IMR-90 (cell line): ENCODE results near the gene GMPPA. TPM values are rescaled to one million over a fixed set of nuclear protein-coding genes. Genes with fewer than 3 reads are reported as not detected.

Experiments
- ATAC-seq: fragments of 200-7000 bp; cut with Tn5 transposase; 2 replicates; pipeline ENCODE4 v1.9.1; 2020; ENCODE audit warnings: low read depth, mild to moderate bottlenecking, moderate library complexity
- BruUV-seq: library from RNA; stranded (reverse); fragments of 400-500 nt; replicated peaks from 2 replicates; lab custom pipeline; 2021; lab: Mats Ljungman, UMichigan
- CTCF ChIA-PET: fragments of 300-600 bp; formaldehyde crosslinking; extraction: SDS; loops from one replicate; lab custom pipeline; 2021; ENCODE audit warnings: antibody characterized with exemption; lab: Yijun Ruan, JAX
- POLR2A ChIA-PET: fragments of 300-600 bp; sonication (Branson Sonifier 250); formaldehyde crosslinking; loops from one replicate; lab custom pipeline; 2022; ENCODE audit warnings: antibody characterized with exemption; ENCODE audit not compliant: unreplicated experiment; lab: Charles Lee
- DNase-seq: peaks from one replicate; pipeline ENCODE4 v3.0.0; 2013
- H2AFZ ChIP-seq: replicated peaks from 2 replicates; pipeline ENCODE3; 2013; ENCODE audit warnings: low read length, mild to moderate bottlenecking; ENCODE audit not compliant: poor library complexity
- H2AK5ac ChIP-seq: 2 replicates; pipeline ENCODE4 v1.6.1; 2013; ENCODE audit warnings: low read depth, low read length, inconsistent platforms
- H2AK9ac ChIP-seq: replicated peaks from 2 replicates; pipeline ENCODE3; 2013; ENCODE audit warnings: mild to moderate bottlenecking, low read depth, low read length, moderate library complexity; ENCODE audit not compliant: poor library complexity
- H2BK120ac ChIP-seq: 2 replicates; pipeline ENCODE4 v1.6.1; 2013; ENCODE audit warnings: low read depth, low read length, inconsistent platforms
- H2BK15ac ChIP-seq: 3 replicates; pipeline ENCODE4 v1.6.1; 2013; ENCODE audit warnings: low read depth, low read length, inconsistent platforms
- H2BK20ac ChIP-seq: 2 replicates; pipeline ENCODE4 v1.6.1; 2013; ENCODE audit warnings: low read depth, mild to moderate bottlenecking, inconsistent platforms, low read length, moderate library complexity
- H2BK5ac ChIP-seq: 2 replicates; pipeline ENCODE4 v1.6.1; 2013; ENCODE audit warnings: mild to moderate bottlenecking, low read depth, low read length, inconsistent platforms; ENCODE audit not compliant: poor library complexity, severe bottlenecking
- H3K14ac ChIP-seq: replicated peaks from 2 replicates; pipeline ENCODE4 v1.6.1; 2013; ENCODE audit warnings: low read depth, low read length, inconsistent platforms
- H3K18ac ChIP-seq: 2 replicates; pipeline ENCODE4 v1.6.1; 2013; ENCODE audit warnings: low read depth, low read length, control low read depth
- H3K23ac ChIP-seq: 2 replicates; pipeline ENCODE4 v1.6.1; 2013; ENCODE audit warnings: low read depth, low read length, inconsistent platforms
- H3K27ac ChIP-seq: 2 replicates; pipeline ENCODE4 v1.5.1; 2013; ENCODE audit warnings: mild to moderate bottlenecking, control low read depth, low read length; ENCODE audit not compliant: insufficient read depth
- H3K27me3 ChIP-seq: 2 replicates; pipeline ENCODE4 v1.6.1; 2013; ENCODE audit warnings: low read length; ENCODE audit not compliant: control insufficient read depth, insufficient read depth
- H3K36me3 ChIP-seq: 2 replicates; pipeline ENCODE4 v1.6.1; 2013; ENCODE audit warnings: low read length, mixed read lengths; ENCODE audit not compliant: control insufficient read depth, insufficient read depth
- H3K4ac ChIP-seq: 2 replicates; pipeline ENCODE4 v1.6.1; 2013; ENCODE audit warnings: low read depth, low read length, inconsistent platforms
- H3K4me1 ChIP-seq: 2 replicates; pipeline ENCODE4 v1.6.1; 2013; ENCODE audit warnings: low read length, mixed read lengths; ENCODE audit not compliant: control insufficient read depth, insufficient read depth
- H3K4me2 ChIP-seq: 2 replicates; pipeline ENCODE4 v1.6.1; 2013; ENCODE audit warnings: low read depth, mild to moderate bottlenecking, control low read depth, low read length, moderate library complexity
- H3K4me3 ChIP-seq: 2 replicates; pipeline ENCODE4 v1.5.1; 2013; ENCODE audit warnings: low read depth, mild to moderate bottlenecking, control low read depth, low read length, moderate library complexity; ENCODE audit not compliant: insufficient read depth
- H3K56ac ChIP-seq: 2 replicates; pipeline ENCODE4 v1.6.1; 2013; ENCODE audit warnings: low read length, inconsistent platforms; ENCODE audit not compliant: insufficient read depth; ENCODE audit errors: extremely low read depth
- H3K79me1 ChIP-seq, 2 experiments: 2 replicates each; pipeline ENCODE4 v1.6.1; 2013; ENCODE audit warnings: low read length in 2 of 2, inconsistent platforms in 1 of 2, low read depth in 1 of 2
- H3K9ac ChIP-seq: 2 replicates; pipeline ENCODE4 v1.6.1; 2013; ENCODE audit warnings: low read depth, low read length, control low read depth
- H3K9me1 ChIP-seq: 2 replicates; pipeline ENCODE4 v1.6.1; 2013; ENCODE audit warnings: low read length, inconsistent platforms; ENCODE audit not compliant: insufficient read depth
- H3K9me3 ChIP-seq: 2 replicates; pipeline ENCODE4 v1.6.1; 2013; ENCODE audit warnings: low read length; ENCODE audit not compliant: control insufficient read depth, insufficient read depth
- H4K20me1 ChIP-seq: 2 replicates; pipeline ENCODE4 v1.6.1; 2013; ENCODE audit warnings: low read length, inconsistent platforms; ENCODE audit not compliant: insufficient read depth
- H4K5ac ChIP-seq: 2 replicates; pipeline ENCODE4 v1.6.1; 2013; ENCODE audit warnings: mild to moderate bottlenecking, low read depth, low read length, control low read depth
- H4K8ac ChIP-seq, 2 experiments: 2 replicates each; pipeline ENCODE4 v1.6.1; 2013; ENCODE audit warnings: low read depth in 2 of 2, low read length in 2 of 2, control low read depth in 1 of 2, inconsistent platforms in 1 of 2
- H4K91ac ChIP-seq: 2 replicates; pipeline ENCODE4 v1.6.1; 2013; ENCODE audit warnings: low read depth, low read length, inconsistent platforms; ENCODE audit not compliant: insufficient read depth
- BHLHE40 ChIP-seq: fragments of 150-350 bp; IDR thresholded peaks from 2 replicates; pipeline ENCODE4 v1.6.1; 2016; ENCODE audit warnings: mild to moderate bottlenecking, low read depth, low read length
- CEBPB ChIP-seq: IDR thresholded peaks from 2 replicates; pipeline ENCODE4 v1.6.1; 2012; ENCODE audit warnings: low read depth, low read length, improper control_type of control experiment
- CHD1 ChIP-seq: IDR thresholded peaks from 2 replicates; pipeline ENCODE4 v1.6.1; 2012; ENCODE audit warnings: low read depth, low read length, improper control_type of control experiment
- CTCF ChIP-seq: conservative IDR thresholded peaks from 2 replicates; pipeline ENCODE4 v1.5.1; 2012; ENCODE audit warnings: mild to moderate bottlenecking, low read depth, low read length, improper control_type of control experiment
- ELK1 ChIP-seq: fragments of 150-350 bp; IDR thresholded peaks from 2 replicates; pipeline ENCODE4 v1.6.1; 2016; ENCODE audit warnings: low read depth, mild to moderate bottlenecking, low read length, moderate library complexity, borderline replicate concordance
- FOS ChIP-seq: fragments of 150-350 bp; IDR thresholded peaks from 2 replicates; pipeline ENCODE4 v1.6.1; 2016; ENCODE audit warnings: low read depth, low read length
- MAFK ChIP-seq: IDR thresholded peaks from 2 replicates; pipeline ENCODE4 v1.6.1; 2012; ENCODE audit warnings: low read depth, low read length, improper control_type of control experiment
- MAZ ChIP-seq: IDR thresholded peaks from 2 replicates; pipeline ENCODE4 v1.6.1; 2012; ENCODE audit warnings: low read depth, mild to moderate bottlenecking, low read length, improper control_type of control experiment, moderate library complexity, borderline replicate concordance
- MXI1 ChIP-seq: IDR thresholded peaks from 2 replicates; pipeline ENCODE4 v1.6.1; 2012; ENCODE audit warnings: low read depth, mild to moderate bottlenecking, low read length, moderate library complexity, borderline replicate concordance
- NFE2L2 ChIP-seq: fragments of 150-350 bp; IDR thresholded peaks from 2 replicates; pipeline ENCODE4 v1.6.1; 2016; ENCODE audit warnings: low read depth, mild to moderate bottlenecking, low read length
- POLR2A ChIP-seq: IDR thresholded peaks from 2 replicates; pipeline ENCODE4 v1.6.1; 2012; ENCODE audit warnings: mild to moderate bottlenecking, low read depth, low read length
- RAD21 ChIP-seq: IDR thresholded peaks from 2 replicates; pipeline ENCODE4 v1.6.1; 2012; ENCODE audit warnings: low read length, improper control_type of control experiment
- RCOR1 ChIP-seq: IDR thresholded peaks from 2 replicates; pipeline ENCODE4 v1.6.1; 2012; ENCODE audit warnings: mild to moderate bottlenecking, low read length, improper control_type of control experiment; ENCODE audit not compliant: insufficient replicate concordance
- RFX5 ChIP-seq: IDR thresholded peaks from 2 replicates; pipeline ENCODE4 v1.8.0; 2012; ENCODE audit warnings: low read depth, mild to moderate bottlenecking, low read length, moderate library complexity
- SMC3 ChIP-seq: fragments of 150-350 bp; IDR thresholded peaks from 2 replicates; pipeline ENCODE4 v1.6.1; 2016; ENCODE audit warnings: low read depth, mild to moderate bottlenecking, antibody characterized with exemption, low read length, moderate library complexity
- USF2 ChIP-seq: fragments of 150-350 bp; IDR thresholded peaks from 2 replicates; pipeline ENCODE4 v1.6.1; 2017; ENCODE audit warnings: mild to moderate bottlenecking, antibody characterized with exemption, low read length, low read depth
- WGBS, 2 experiments: methylation state at CpG; one replicate each; pipeline versions ENCODE4 v1.1.5 to v1.1.7; 2013; ENCODE audit warnings: missing lambda C conversion rate in 2 of 2; ENCODE audit not compliant: insufficient read length in 1 of 2; ENCODE audit errors: extremely low coverage in 2 of 2; 5-methylcytosine and 5-hydroxymethylcytosine counted together
- dilution Hi-C: fragments of 300-500 bp; cut with HindIII; formaldehyde crosslinking; loops from one replicate; pipeline ENCODE4 v1.14.3; 2018; ENCODE audit warnings: low sequenced_read_pairs; ENCODE audit not compliant: unreplicated experiment
- in situ Hi-C: fragments of 300-500 bp; cut with MboI; formaldehyde crosslinking; loops from 3 replicates; pipeline ENCODE4 v1.14.3; 2019; ENCODE audit warnings: low sequenced_read_pairs, inconsistent platforms, mixed read lengths
- intact Hi-C: fragments of 100-400 bp; cut with micrococcal nuclease; formaldehyde crosslinking; loops from 2 replicates; pipeline ENCODE4 v1.10.0; 2022
- polyA plus RNA-seq, 3 experiments: library from polyadenylated mRNA; depleted of rRNA; stranded (reverse); fragments of >200 nt; gene quantifications; 2 replicates each; pipeline ENCODE4 v1.2.3, GENCODE V29; 2012; ENCODE audit warnings: low replicate concordance in 1 of 3
- total RNA-seq: library from RNA; depleted of rRNA; stranded (reverse); fragments of >200 nt; gene quantifications from 2 replicates; pipeline ENCODE4 v1.2.3, GENCODE V29; 2012

GMPPA gene
- total and polyA plus RNA-seq, 2 of the 4 experiments (the other 2 are of a cell fraction), result 103 to 134 TPM

GRCh38 chr2:219532378-219532649 lies 33.6 kb downstream of the GMPPA start:
- 88% methylated on average over 3 of the region's 8 CpGs; no CpG with 5 or more reads in 1 of the 2 experiments for WGBS, 2 experiments
- Histone ChIP-seq H3K9me1 (no peaks in the 10 kb centered on the region), H3K4me3 (no peak overlapping the region), H3K4me1 (no peaks in the 10 kb centered on the region), H3K23ac (no peak overlapping the region), H2AK9ac (no peak overlapping the region), H3K4ac (no peak overlapping the region), H3K4me2 (no peak overlapping the region), H2AK5ac (no peak overlapping the region), H3K18ac (no peak overlapping the region), H2AFZ (peak overlapping the region; percentile 3), H3K79me1 (no peaks in the 10 kb centered on the region), H4K91ac (no peak overlapping the region), H2BK15ac (no peak overlapping the region), H3K27me3 (peaks cover 44% of the 10 kb centered on the region), H3K9me3 (no peaks in the 10 kb centered on the region), H2BK120ac (no peak overlapping the region), H2BK20ac (no peak overlapping the region), H4K8ac (no peak overlapping the region), H4K5ac (no peak overlapping the region), H2BK5ac (no peak overlapping the region), H3K56ac (no peak overlapping the region), H3K14ac (no peak overlapping the region), H3K9ac (no peak overlapping the region), H3K27ac (no peak overlapping the region), H4K20me1 (no peaks in the 10 kb centered on the region), H3K36me3 (no peaks in the 10 kb centered on the region)
- BruUV-seq, result no TSS peak
- POLR2A ChIA-PET, result no interaction called here
- dilution Hi-C loops (no loop called here), intact Hi-C loops (loop anchor here (5.0 kb wide), 1 partner anchor 235 kb away; no protein-coding TSS in a partner anchor), in situ Hi-C loops (loop anchor here (5.0 kb wide), 1 partner anchor 130 kb away; no protein-coding TSS in a partner anchor)
- TF ChIP-seq USF2, result no peak
- no peak for TF ChIP-seq MAFK
- TF ChIP-seq MXI1, result no peak
- no peak for TF ChIP-seq RCOR1
- TF ChIP-seq SMC3, result no peak
- no peak for TF ChIP-seq CTCF
- no peak for TF ChIP-seq RFX5
- TF ChIP-seq NFE2L2, result no peak
- TF ChIP-seq RAD21, result no peak
- no peak for TF ChIP-seq BHLHE40
- no peak for TF ChIP-seq MAZ
- TF ChIP-seq POLR2A, result no peak
- TF ChIP-seq CEBPB, result no peak
- no peak for TF ChIP-seq ELK1
- TF ChIP-seq CHD1, result no peak
- TF ChIP-seq FOS, result no peak
- CTCF ChIA-PET, result interaction anchor here (1.2 kb wide), 1 partner anchor 9 kb away, joined by 3 read pairs; no protein-coding TSS in a partner anchor
- no peak for DNase-seq
- no peak for ATAC-seq
